ENCODE data around the gene PDE6A. TPM values are rescaled to one million over a fixed set of nuclear protein-coding genes. Genes with fewer than 3 reads are reported as not detected.

Gene PDE6A
- total RNA-seq, 1 experiment from 2014 or later, result not detected

DNA sequence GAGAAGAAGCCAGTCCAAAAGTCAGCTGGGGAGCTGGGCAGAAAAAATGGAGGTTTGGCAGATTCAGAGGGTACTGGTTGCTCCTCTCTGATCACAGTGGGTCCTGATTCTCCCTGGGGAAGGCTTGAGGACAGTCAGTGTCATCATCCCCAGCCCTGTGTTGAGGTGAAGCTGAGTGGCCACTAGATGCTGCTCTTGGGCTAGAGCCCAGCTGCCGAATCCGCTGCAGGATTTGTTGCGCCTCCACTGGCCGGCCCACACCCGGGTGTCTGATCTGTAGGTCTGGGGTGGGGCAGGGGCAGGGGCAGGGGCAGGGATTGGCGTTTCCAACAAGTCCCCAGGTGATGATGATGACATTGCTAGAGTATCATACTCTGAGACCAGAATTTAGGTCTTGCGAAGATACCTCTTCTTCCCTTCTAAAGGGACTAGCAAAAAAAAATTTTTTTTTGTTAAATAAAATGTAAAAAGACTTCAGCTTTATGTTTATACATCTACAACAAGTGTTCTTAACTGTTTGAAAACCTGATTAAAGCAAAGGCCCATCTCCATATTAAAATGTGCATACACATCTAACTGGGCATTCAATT lies 106.8 kb downstream of the PDE6A start:
- no CpG with 5 or more reads among the region's 7 CpGs for WGBS (ENCODE audit: extremely low coverage, insufficient read length, low lambda C conversion rate)
- Mint-ChIP-seq H3K36me3 (ENCODE audit: insufficient read depth in 1 of 3, low read depth in 3 of 3) (peaks cover 0 to 12% (median 2%) of the 10 kb centered on the region in 3 experiments; a peak in 4 of 7 replicates), H3K27me3 (ENCODE audit: low read depth) (no peaks in the 10 kb centered on the region; the same call in 1 of the 2 replicates), H3K9me3 (no peaks in the 10 kb centered on the region), H3K27ac (peak overlapping the region in 2 of 3 experiments; percentile 79 to 80; a peak in 4 of 7 replicates), H3K4me3 (no peak overlapping the region), H3K4me1 (peaks cover 23 to 24% of the 10 kb centered on the region in 2 experiments)
- H3K27ac ChIP-seq (ENCODE audit: insufficient read length, low read depth, low read length), result no peak overlapping the region
- no peaks in the 10 kb centered on the region for H3K23me2 ChIP-seq (ENCODE audit: insufficient read length, low read depth, low read length, poor library complexity, severe bottlenecking)
- no peak overlapping the region for H3K18ac ChIP-seq (ENCODE audit: insufficient read length, low read depth, low read length)
- no peaks in the 10 kb centered on the region for H3K9me3 ChIP-seq (ENCODE audit: control insufficient read depth, low read depth, low read length)
- no peak overlapping the region for H2AK5ac ChIP-seq (ENCODE audit: insufficient read length, low read length)
- H4K91ac ChIP-seq (ENCODE audit: insufficient read length, low read depth, low read length), result no peak overlapping the region
- H2BK120ac ChIP-seq (ENCODE audit: low read depth, low read length, poor library complexity, severe bottlenecking), result no peak overlapping the region
- H4K5ac ChIP-seq (ENCODE audit: insufficient read length, low read depth, low read length), result no peak overlapping the region
- H4K8ac ChIP-seq (replicated peaks; ENCODE audit: insufficient read length, low read depth, low read length), result no peak overlapping the region
- no peak overlapping the region for H2BK20ac ChIP-seq (ENCODE audit: low read depth, low read length, poor library complexity, severe bottlenecking)
- H3K79me2 ChIP-seq (ENCODE audit: insufficient read depth, low read length), result no peaks in the 10 kb centered on the region
- H4K20me1 ChIP-seq (ENCODE audit: control insufficient read depth, insufficient read depth, insufficient read length), result no peaks in the 10 kb centered on the region
- no peak overlapping the region for H2BK15ac ChIP-seq (ENCODE audit: low read depth, low read length)
- H3K79me1 ChIP-seq (ENCODE audit: insufficient read depth, low read depth, low read length, poor library complexity, severe bottlenecking), result no peaks in the 10 kb centered on the region
- no peak overlapping the region for H3K9ac ChIP-seq (ENCODE audit: extremely low read depth, insufficient read length, low read length)
- H3K14ac ChIP-seq (ENCODE audit: insufficient read depth, low read length), result no peak overlapping the region
- H3T11ph ChIP-seq (ENCODE audit: low read length), result no peak overlapping the region
- H3K4me2 ChIP-seq (ENCODE audit: insufficient read depth, insufficient read length, low read length), result no peak overlapping the region
- no peak overlapping the region for H3K4ac ChIP-seq (ENCODE audit: low read depth, low read length)
- H3K27me3 ChIP-seq (ENCODE audit: insufficient read depth, low read length), result no peaks in the 10 kb centered on the region
- H2BK12ac ChIP-seq (ENCODE audit: insufficient read length, low read depth, low read length), result no peak overlapping the region
- H2AFZ ChIP-seq (ENCODE audit: low read length), result no peak overlapping the region
- H3K56ac ChIP-seq (ENCODE audit: insufficient read length, low read depth, low read length), result no peak overlapping the region
- no peak overlapping the region for H3K23ac ChIP-seq (ENCODE audit: insufficient read length, low read depth, low read length)
- H3K4me1 ChIP-seq (ENCODE audit: insufficient read depth, low read length), result no peaks in the 10 kb centered on the region
- peak; percentile 88 for DNase-seq
- no peak overlapping the region for H2BK5ac ChIP-seq (ENCODE audit: insufficient read length, low read length)
- TF ChIP-seq, protein P1, sequence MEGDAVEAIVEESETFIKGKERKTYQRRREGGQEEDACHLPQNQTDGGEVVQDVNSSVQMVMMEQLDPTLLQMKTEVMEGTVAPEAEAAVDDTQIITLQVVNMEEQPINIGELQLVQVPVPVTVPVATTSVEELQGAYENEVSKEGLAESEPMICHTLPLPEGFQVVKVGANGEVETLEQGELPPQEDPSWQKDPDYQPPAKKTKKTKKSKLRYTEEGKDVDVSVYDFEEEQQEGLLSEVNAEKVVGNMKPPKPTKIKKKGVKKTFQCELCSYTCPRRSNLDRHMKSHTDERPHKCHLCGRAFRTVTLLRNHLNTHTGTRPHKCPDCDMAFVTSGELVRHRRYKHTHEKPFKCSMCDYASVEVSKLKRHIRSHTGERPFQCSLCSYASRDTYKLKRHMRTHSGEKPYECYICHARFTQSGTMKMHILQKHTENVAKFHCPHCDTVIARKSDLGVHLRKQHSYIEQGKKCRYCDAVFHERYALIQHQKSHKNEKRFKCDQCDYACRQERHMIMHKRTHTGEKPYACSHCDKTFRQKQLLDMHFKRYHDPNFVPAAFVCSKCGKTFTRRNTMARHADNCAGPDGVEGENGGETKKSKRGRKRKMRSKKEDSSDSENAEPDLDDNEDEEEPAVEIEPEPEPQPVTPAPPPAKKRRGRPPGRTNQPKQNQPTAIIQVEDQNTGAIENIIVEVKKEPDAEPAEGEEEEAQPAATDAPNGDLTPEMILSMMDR (conservative IDR thresholded peaks at IDR 0.05), result peak; percentile 85
